HG03565 (cell line): Measurements from ENCODE around the gene SEPTIN14.
"Not testable (repeated sequence)": the region's sequence is repeated elsewhere in the genome, so short reads cannot be mapped to it uniquely, and the experiment has no call there.

Experiments
- ATAC-seq: cut with Tn5 transposase; IDR thresholded peaks from one replicate; pipeline ENCODE4 v1.9.1; 2021; ENCODE audit warnings: mild to moderate bottlenecking, moderate library complexity; ENCODE audit not compliant: unreplicated experiment

SEPTIN14 gene

GRCh38 chr7:55785444-55785843 lies 77.1 kb downstream of the SEPTIN14 start:
- ATAC-seq, result not testable (repeated sequence)

- no peak for ATAC-seq
These were observed 78.4 kb downstream of the SEPTIN14 start for GRCh38 chr7:55784151-55784550.

DNA sequence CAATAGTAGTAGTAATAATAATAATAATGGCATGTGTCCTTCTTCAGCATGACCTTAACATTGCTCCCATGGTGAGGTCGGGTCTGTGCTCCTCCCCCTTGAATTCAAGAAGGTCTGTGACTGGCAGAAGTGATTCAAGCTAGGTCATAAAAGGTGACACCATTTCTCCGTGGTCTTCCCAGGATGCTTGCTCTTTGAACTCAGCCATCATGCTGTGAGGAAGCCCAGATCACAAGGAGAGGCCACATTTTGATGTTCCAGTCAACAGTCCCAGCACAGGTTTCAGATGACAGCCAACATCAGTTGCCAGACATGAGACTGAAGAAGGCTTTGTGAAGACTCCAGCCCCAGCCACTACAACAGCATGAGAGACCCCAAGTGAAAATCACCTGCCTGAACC lies 83.9 kb downstream of the SEPTIN14 start:
- ATAC-seq, result no peak

DNA sequence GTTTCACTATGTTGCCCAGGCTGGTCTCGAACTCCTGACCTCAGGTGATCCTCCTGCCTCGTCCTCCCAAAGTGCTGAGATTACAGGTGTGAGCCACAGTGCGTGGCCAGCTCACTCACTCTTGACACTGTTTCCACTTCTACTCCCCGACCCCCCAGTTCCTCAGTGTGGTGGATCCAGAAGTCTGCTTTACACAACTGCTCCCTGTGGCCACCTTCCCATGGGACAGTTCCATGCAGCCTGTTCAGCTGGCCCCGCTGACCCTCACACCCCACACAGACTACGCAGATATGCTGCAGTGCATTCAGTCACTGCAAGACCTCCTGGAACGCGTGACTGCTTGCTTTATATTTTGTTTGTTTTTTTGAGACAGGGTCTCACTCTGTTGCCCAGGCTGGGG lies 86.4 kb downstream of the SEPTIN14 start:
- no peak for ATAC-seq

DNA sequence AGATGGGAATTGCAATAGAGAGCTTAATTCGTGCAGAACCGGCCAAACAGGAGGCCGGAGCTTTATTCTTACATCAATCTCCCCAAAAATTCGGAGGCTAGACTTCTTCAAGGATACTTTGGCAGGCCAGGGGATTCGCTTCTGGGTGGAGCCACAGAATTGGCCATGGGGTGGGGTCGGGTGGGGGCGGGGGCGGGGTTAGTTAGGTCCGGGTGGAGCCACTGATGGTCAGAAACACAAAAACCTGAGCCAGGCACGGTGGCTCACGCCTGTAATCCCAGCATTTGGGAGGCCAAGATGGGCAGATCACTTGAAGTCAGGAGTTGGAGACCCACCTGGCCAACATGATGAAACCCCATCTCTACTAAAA lies 87.5 kb downstream of the SEPTIN14 start:
- ATAC-seq, result no peak

- no peak for ATAC-seq
These were observed 88.1 kb downstream of the SEPTIN14 start for GRCh38 chr7:55774327-55775050.

GRCh38 chr7:55770778-55771177 lies 91.8 kb downstream of the SEPTIN14 start:
- ATAC-seq, result no peak

GRCh38 chr7:55753274-55753862 lies 109.2 kb downstream of the SEPTIN14 start:
- not testable (repeated sequence) for ATAC-seq

DNA sequence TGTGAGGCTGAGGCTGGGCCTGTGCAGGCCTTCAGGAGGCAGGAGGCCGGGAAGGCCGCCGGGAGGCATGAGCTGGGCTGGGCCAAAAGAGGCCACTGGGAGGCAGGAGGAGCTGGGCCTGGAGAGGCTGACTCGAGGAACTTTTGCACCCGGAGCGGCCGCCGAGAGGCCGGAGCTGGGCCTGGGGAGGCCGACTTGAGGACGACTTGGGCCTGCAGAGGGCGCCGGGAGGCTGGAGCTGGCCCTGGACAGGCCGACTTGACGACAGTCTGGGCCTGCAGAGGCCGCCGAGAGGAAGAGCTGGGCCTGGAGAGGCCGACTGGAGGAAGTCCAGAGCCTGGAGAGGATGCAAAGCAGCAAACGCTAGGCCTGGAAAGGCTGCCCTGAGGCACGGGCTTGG lies 117.8 kb downstream of the SEPTIN14 start:
- not testable (repeated sequence) for ATAC-seq
